LNCaP clone FGC (cell line): ENCODE data around the gene MFAP3.

ENCODE experiments used
- DNase-seq: peaks from one replicate; pipeline ENCODE4 v3.0.0-alpha.2; 2011; ENCODE audit warnings: low read depth
- H3K4me3 ChIP-seq: 2 replicates; pipeline ENCODE4 v1.5.1; 2011; ENCODE audit warnings: mild to moderate bottlenecking, low read depth, low read length, control low read depth
- TF ChIP-seq, protein P1 (sequence below): IDR thresholded peaks from 2 replicates; pipeline ENCODE4 v1.5.1; 2012; ENCODE audit warnings: mild to moderate bottlenecking; ENCODE audit not compliant: control insufficient read depth, insufficient read depth; ENCODE audit errors: extremely low read depth

The MFAP3 gene

DNA sequence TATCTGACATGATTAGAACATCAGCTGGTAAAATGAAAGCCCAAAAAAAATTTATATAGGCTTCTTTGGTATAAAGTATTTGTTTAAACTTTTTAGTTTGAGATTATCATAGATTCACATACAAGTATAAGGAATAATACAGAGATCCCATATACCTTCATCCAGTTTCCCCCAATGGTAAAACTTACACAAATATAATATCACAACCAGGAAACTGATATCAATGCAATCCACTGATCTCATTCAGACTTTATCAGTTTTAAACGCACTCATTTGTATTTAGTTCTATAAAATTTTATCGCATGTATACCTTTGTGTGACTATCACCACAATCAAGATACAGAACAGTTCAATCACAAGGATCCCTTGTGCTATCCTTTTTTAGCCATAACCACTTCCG, 3.8 kb upstream of the MFAP3 start:
- DNase-seq: no peak
- TF ChIP-seq, protein P1, sequence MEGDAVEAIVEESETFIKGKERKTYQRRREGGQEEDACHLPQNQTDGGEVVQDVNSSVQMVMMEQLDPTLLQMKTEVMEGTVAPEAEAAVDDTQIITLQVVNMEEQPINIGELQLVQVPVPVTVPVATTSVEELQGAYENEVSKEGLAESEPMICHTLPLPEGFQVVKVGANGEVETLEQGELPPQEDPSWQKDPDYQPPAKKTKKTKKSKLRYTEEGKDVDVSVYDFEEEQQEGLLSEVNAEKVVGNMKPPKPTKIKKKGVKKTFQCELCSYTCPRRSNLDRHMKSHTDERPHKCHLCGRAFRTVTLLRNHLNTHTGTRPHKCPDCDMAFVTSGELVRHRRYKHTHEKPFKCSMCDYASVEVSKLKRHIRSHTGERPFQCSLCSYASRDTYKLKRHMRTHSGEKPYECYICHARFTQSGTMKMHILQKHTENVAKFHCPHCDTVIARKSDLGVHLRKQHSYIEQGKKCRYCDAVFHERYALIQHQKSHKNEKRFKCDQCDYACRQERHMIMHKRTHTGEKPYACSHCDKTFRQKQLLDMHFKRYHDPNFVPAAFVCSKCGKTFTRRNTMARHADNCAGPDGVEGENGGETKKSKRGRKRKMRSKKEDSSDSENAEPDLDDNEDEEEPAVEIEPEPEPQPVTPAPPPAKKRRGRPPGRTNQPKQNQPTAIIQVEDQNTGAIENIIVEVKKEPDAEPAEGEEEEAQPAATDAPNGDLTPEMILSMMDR: no peak
- H3K4me3 ChIP-seq: no peak overlapping the region

DNA sequence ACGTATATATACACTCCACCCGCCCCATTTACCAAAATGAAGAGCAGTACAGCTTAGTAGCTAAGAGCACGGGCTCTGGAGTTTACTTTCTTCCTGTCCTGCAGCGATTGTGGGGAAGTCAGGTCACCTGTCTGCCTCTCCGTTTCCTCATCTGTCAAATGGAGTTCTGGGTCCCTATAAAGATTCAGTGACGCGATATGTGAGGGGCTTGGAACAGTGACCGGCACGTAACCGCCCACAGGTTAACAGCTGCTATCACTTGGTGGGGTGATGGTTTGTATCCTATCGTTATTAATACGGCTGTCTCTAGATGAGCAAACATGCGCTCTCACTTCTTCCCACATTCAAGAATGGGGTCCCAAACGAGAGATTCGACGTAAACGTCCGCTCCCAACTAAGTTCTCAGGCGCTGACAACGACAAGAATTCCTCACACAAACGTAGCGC, 483 bp upstream of the MFAP3 start:
- peak overlapping the region; percentile 98 for H3K4me3 ChIP-seq
- TF ChIP-seq, protein P1: no peak
- DNase-seq: no peak

DNA sequence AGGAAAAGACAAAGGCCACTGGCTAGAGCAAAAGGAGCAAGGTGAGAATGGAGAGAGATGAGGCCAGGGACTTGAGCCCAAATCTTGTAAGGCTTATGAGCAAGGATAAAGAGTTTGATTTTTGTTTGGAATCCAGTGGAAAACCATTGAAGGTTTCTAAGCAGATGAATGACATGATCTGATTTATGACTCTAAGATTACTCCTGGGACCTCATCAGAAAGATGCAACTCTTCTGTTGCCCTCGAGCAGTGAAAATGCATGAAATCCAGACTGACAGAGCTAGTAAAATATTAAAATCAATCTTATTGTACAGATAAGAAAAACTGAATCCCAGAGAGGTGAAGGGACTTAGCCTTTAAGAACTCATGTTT, 677 bp downstream of the MFAP3 start:
- peak overlapping the region; percentile 98 for H3K4me3 ChIP-seq
- DNase-seq: no peak
- TF ChIP-seq, protein P1: no peak

DNA sequence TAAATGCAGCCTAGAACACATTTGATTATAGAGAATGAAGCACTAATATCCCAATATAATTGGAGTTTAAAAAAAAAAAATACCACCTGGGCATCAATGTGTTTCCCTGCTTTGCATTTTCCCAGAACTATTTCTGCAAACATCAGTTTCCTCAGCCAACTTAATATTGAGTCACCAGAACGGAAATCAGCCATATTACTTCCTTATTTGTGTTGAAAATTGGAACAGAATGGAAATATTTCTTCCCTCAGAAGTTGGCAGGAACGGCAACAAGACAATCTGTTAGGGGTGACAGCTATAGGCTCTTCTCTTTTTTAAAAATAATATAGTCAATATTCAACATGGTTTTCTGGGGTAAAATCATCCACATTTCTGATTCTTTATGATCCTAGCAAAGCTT, 4.0 kb downstream of the MFAP3 start:
- no peak overlapping the region for H3K4me3 ChIP-seq
- TF ChIP-seq, protein P1: no peak
- no peak for DNase-seq

DNA sequence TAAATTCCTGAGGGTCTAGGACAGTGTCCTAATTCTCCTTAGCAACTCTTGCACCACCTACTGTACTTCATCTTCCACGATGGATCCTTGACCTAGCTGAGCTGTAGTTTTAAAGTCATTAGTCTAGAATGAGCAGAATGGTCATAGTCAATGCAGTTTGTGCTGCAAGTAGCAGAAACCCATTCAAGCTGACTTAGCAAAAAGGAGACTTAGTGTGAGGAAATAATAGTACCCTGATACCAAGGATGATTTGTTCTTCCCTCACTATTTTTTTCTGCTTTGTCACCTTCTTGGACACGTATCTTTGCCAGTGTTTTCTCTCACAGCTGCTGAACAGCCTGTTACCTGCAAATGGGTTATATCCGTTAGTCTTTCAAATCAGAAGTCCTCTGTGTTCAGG, 5.3 kb downstream of the MFAP3 start:
- TF ChIP-seq, protein P1: no peak
- no peak for DNase-seq
- no peak overlapping the region for H3K4me3 ChIP-seq

DNA sequence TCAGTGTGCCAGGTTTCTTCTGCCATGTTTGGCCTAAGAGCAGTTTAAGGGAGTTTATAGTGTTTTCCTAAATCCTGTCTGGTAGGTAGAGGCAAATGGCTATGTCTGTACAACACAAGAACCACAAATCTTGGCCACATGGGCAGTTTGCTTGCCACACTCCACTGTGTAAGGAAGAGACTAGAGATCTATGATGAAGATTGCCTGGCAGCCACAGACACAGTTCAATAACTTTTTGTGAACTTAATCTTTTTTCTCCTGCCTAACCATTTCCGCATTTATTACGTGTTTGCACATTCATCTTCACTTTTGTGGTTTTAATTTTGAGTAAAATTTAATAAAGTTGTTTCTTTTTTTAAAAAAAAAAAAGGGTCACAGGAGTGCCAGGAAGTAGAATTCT, 5.8 kb downstream of the MFAP3 start:
- H3K4me3 ChIP-seq: no peak overlapping the region
- no peak for DNase-seq
- TF ChIP-seq, protein P1: no peak

DNA sequence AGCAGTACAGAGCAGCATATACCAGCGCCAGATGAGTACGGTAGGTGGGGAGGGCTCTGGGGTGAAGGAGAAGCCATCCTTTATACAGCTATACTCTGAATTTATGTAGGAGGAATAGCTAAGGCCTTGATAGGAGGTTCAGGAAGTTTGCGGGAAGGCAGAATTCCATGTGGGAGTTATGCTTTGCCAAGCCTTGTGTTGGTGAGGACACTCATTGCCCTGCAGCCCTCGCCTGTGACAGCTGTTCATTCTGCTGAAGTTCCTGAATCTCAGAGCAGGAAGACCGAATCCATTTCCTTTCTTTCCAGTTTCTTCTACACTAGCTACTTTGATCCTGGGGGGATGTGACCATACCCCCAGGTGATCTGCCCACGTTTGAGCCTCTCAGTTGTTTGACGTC, 7.7 kb downstream of the MFAP3 start:
- DNase-seq: no peak
- TF ChIP-seq, protein P1: no peak
- no peak overlapping the region for H3K4me3 ChIP-seq
